ENCODE measurements around the gene COL5A1. TPM values are rescaled to one million over a fixed set of nuclear protein-coding genes. Genes with fewer than 3 reads are reported as not detected.
A peak's percentile ranks its signal among the peaks of the same experiment; 100 is the strongest.

Gene COL5A1
- total RNA-seq, 1 donor = 801 TPM

GRCh38 chr9:134887686-134888602, 246.3 kb downstream of the COL5A1 start:
- no peak overlapping the region for H2AFZ ChIP-seq (ENCODE audit: low read length)
- no peaks in the 10 kb centered on the region for H3K79me2 ChIP-seq (ENCODE audit: insufficient read depth, low read length)
- no peak overlapping the region for H3K27ac ChIP-seq (ENCODE audit: low read depth, low read length)
- DNase-seq (ENCODE audit: insufficient read length, low spot score, missing footprints) = no peak
- H3K4me2 ChIP-seq (ENCODE audit: insufficient read depth, low read length) = no peak overlapping the region
- H3K9me3 ChIP-seq (ENCODE audit: low read depth, low read length) = no peaks in the 10 kb centered on the region
- no peaks in the 10 kb centered on the region for H4K20me1 ChIP-seq (ENCODE audit: insufficient read depth, low read length)
- H3K4me1 ChIP-seq (ENCODE audit: insufficient read depth, low read length) = no peaks in the 10 kb centered on the region
- peaks cover 4% of the 10 kb centered on the region for H3K27me3 ChIP-seq (ENCODE audit: insufficient read depth, low read length)
- H3K4me3 ChIP-seq (ENCODE audit: insufficient read depth, low read length) = no peak overlapping the region
- TF ChIP-seq CTCF (IDR thresholded peaks at IDR 0.05; ENCODE audit: extremely low read depth, low read depth, low read length) = no peak
- H3K36me3 ChIP-seq (ENCODE audit: insufficient read depth, low read length) = no peaks in the 10 kb centered on the region

GRCh38 chr9:134888603-134889190, 247.1 kb downstream of the COL5A1 start:
- Histone ChIP-seq H3K4me2 (ENCODE audit: insufficient read depth, low read length) (no peak overlapping the region), H3K9me3 (ENCODE audit: low read depth, low read length) (no peaks in the 10 kb centered on the region), H3K79me2 (ENCODE audit: insufficient read depth, low read length) (no peaks in the 10 kb centered on the region), H2AFZ (ENCODE audit: low read length) (no peak overlapping the region), H3K36me3 (ENCODE audit: insufficient read depth, low read length) (no peaks in the 10 kb centered on the region), H3K27ac (ENCODE audit: low read depth, low read length) (no peak overlapping the region), H3K4me3 (ENCODE audit: insufficient read depth, low read length) (no peak overlapping the region), H3K27me3 (ENCODE audit: insufficient read depth, low read length) (peaks cover 4% of the 10 kb centered on the region), H3K4me1 (ENCODE audit: insufficient read depth, low read length) (no peaks in the 10 kb centered on the region), H4K20me1 (ENCODE audit: insufficient read depth, low read length) (no peaks in the 10 kb centered on the region)
- DNase-seq (ENCODE audit: insufficient read length, low spot score, missing footprints) = no peak
- TF ChIP-seq CTCF (IDR thresholded peaks at IDR 0.05; ENCODE audit: extremely low read depth, low read depth, low read length) = no peak

GRCh38 chr9:134889386-134890154, 248.0 kb downstream of the COL5A1 start:
- H3K79me2 ChIP-seq (ENCODE audit: insufficient read depth, low read length) = no peaks in the 10 kb centered on the region
- peak; percentile 67 for DNase-seq (ENCODE audit: insufficient read length, low spot score, missing footprints)
- H3K4me1 ChIP-seq (ENCODE audit: insufficient read depth, low read length) = no peaks in the 10 kb centered on the region
- H3K27me3 ChIP-seq (ENCODE audit: insufficient read depth, low read length) = peaks cover 4% of the 10 kb centered on the region
- H3K4me2 ChIP-seq (ENCODE audit: insufficient read depth, low read length) = no peak overlapping the region
- H3K36me3 ChIP-seq (ENCODE audit: insufficient read depth, low read length) = no peaks in the 10 kb centered on the region
- H3K9me3 ChIP-seq (ENCODE audit: low read depth, low read length) = no peaks in the 10 kb centered on the region
- H4K20me1 ChIP-seq (ENCODE audit: insufficient read depth, low read length) = no peaks in the 10 kb centered on the region
- no peak overlapping the region for H2AFZ ChIP-seq (ENCODE audit: low read length)
- TF ChIP-seq CTCF (IDR thresholded peaks at IDR 0.05; ENCODE audit: extremely low read depth, low read depth, low read length) = no peak
- no peak overlapping the region for H3K4me3 ChIP-seq (ENCODE audit: insufficient read depth, low read length)
- no peak overlapping the region for H3K27ac ChIP-seq (ENCODE audit: low read depth, low read length)

GRCh38 chr9:134890155-134890495, 248.5 kb downstream of the COL5A1 start:
- TF ChIP-seq CTCF (IDR thresholded peaks at IDR 0.05; ENCODE audit: extremely low read depth, low read depth, low read length) = no peak
- Histone ChIP-seq H3K4me3 (ENCODE audit: insufficient read depth, low read length) (no peak overlapping the region), H3K4me1 (ENCODE audit: insufficient read depth, low read length) (no peaks in the 10 kb centered on the region), H4K20me1 (ENCODE audit: insufficient read depth, low read length) (no peaks in the 10 kb centered on the region), H3K27me3 (ENCODE audit: insufficient read depth, low read length) (peaks cover 4% of the 10 kb centered on the region), H3K4me2 (ENCODE audit: insufficient read depth, low read length) (no peak overlapping the region), H3K36me3 (ENCODE audit: insufficient read depth, low read length) (no peaks in the 10 kb centered on the region), H3K79me2 (ENCODE audit: insufficient read depth, low read length) (no peaks in the 10 kb centered on the region), H3K27ac (ENCODE audit: low read depth, low read length) (no peak overlapping the region), H3K9me3 (ENCODE audit: low read depth, low read length) (no peaks in the 10 kb centered on the region), H2AFZ (ENCODE audit: low read length) (no peak overlapping the region)
- DNase-seq (ENCODE audit: insufficient read length, low spot score, missing footprints) = no peak

Data from osteoblast (primary cell).